GM19324 (cell line): ENCODE results near the gene AQP1.

Source experiments
- ATAC-seq: cut with Tn5 transposase; IDR thresholded peaks from one replicate; pipeline ENCODE4 v1.9.1; 2021; ENCODE audit warnings: mild to moderate bottlenecking, moderate library complexity; ENCODE audit not compliant: unreplicated experiment, low FRiP score

Gene AQP1

GRCh38 chr7:30881448-30881847, 30.2 kb upstream of the AQP1 start:
- no peak for ATAC-seq

- ATAC-seq: no peak
Measured at GRCh38 chr7:30884881-30885280, 26.8 kb upstream of the AQP1 start.

DNA sequence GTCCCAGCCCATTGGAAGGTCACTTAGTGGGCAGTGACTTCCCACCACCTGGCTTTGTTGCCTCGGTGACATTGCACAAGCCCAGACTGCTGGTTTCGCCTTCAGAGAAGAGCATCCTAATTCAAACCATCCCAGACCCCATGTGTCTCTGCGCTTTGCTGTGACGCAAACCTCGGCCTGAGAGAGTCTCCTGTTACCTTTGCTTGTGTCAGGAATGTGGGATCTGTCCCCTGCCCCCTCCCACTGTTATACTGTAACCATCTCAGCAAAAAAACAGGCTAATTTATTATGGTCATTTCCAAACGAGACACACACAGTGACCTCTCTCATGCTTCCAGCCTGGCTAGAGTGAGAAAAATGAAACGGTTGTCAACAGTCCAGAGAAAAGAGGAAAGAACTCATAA, 25.0 kb upstream of the AQP1 start:
- ATAC-seq: no peak

DNA sequence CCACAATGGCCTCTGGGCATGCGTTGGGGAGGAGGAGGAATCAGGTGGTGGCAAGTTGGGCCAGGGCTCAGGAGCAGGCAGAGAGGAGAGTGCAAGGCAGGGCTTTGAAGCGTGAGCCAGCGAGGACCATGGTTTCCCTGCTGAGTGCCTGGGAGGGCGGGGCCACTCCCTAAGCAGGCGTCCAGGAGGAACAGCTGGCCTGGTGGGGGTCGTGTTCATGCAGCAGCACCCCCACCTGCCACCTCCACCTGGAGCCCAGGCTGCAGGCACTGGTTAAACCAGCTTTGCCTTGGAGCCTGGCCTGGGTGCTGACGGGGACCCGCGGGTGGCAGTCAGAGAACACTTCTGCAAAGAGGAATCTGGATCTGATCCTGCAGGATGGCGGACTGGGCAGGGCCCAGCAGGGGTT, 24.2 kb upstream of the AQP1 start:
- no peak for ATAC-seq

- no peak for ATAC-seq
Measured at GRCh38 chr7:30888747-30889146, 22.9 kb upstream of the AQP1 start.

DNA sequence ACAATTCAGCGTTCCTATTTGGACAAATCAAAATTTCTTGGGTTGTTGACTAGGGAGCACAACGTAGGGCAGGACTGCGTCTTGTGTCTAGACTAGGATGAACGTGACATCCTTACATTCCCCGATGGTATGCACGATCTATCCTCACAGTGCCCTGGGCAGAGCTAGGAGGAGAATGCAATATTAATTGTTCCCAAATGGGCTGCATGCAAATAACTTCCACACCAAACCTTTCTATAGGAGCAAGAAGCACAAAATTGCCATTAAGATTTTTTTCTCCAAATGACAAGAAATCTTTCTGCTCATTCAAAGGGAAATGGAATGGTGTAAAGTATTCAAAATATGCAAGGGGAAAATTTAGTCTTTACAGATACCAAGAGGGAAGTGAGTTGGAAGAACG, 21.4 kb upstream of the AQP1 start:
- no peak for ATAC-seq

- no peak for ATAC-seq
Measured at GRCh38 chr7:30893357-30893756, 18.3 kb upstream of the AQP1 start.

DNA sequence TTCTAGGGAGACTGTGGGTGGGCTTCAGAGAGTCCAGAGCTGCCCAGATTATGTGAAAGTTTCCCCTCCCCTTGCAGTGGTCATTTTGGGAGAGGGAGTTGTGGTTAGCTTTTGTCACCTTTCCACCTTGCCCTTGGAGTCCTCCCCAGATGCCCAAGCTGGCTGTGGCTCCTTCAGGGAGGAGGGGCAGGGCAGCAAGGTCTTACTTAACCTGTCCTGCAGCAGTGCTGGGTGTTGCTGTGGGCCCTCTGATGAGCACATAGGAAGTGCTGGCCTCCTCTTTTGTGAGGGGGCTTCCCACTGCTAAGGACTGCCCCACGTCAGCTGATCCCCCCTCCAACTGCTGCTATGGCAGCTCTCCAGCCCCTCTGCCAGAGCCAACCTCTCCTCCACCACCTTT, 17.6 kb upstream of the AQP1 start:
- ATAC-seq: no peak

DNA sequence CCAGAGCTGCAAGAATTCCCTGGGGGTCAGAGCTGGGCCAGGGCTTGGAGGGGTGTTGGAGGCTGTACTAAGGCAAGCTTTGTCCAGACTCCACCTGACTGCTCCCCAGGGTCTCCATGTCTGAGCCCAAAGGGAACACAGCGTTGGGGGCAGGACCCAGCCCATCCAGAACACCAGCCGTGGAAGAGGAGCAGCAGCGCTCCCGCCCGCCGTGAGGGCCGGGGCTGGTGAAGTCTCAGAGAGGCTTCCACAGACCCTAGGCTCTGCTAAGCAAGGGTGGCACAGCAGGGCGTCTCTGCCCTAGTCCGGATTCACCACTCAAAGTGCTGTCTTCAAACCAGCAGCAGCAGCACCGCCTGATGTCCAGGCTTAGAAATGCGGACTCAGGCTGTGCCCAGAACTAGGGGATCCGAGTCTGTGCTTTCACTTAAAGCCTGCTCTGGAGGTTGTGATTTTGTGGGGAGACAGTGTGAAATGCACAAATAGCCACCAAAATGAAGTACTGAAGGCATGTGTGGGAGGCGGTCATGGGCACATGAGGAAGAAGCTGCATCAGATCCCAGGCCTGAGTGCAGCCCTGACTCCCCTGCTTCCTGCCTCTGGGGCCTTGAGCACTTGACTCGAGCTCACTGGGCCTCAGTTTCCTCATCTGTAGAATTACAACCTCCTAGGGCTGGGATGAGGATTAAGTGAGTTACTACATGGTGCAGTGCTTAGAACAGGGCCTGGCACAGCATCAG, 16.6 kb upstream of the AQP1 start:
- ATAC-seq: no peak

GRCh38 chr7:30896036-30896435, 15.6 kb upstream of the AQP1 start:
- no peak for ATAC-seq

DNA sequence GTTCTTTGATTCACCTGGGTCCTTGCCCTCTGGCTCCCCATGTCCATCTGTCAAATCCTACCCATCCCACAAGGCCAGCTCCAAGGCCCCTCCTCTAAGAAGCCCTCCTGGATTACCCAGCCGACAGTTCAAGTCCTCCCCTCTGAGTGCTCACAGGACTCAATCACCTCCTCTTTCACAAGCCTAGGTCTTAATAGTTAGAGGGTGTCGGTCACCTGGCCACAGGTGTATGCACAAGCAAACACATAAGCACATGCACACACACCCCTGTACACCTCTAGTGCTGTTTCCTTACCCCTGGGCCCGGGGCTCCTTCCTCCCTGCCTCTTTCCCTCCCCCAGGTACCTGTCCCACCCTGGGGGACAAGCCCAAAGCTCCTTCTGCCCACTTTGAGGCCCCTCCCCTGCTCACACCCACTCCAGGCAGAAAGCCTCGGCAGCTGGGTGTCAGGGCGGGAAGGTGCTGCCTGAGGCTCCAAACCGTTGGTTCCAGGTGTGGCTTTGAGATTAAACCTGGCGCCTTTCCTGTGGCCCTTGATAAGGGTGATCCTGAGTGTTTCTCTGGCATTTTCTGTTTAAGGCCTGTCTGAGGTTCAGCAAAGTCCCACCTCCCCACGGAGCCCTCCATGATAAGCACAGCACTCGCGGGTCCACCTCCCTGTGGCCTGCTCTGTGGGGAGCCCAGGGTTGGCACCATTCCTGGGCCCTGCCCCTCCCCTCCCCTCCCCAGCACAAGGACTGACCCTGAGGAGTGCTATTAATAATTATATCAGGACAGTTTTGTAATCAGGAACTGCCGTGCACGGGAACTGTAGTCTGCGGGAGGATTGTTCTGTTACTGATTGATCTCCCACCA, 14.6 kb upstream of the AQP1 start:
- ATAC-seq: no peak

DNA sequence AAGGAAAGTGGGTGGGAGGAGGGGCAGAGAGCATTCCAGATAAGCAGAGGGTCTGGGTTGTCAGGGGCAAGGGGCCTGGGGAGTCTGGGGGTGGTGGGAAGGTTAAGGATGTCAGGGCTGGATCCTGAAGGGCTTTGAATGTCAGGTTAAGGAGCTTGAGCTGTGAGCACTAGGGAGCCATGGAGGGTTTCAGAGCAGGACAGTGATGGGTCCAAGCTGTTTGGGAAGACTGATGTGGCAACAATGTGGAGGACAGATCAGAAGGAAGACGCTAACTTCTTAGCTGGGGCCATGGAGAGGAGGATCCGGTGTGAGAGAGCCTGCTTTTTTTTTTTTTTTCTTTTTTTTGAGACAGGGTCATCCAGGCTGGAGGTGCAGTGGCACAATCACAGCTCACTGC, 13.9 kb upstream of the AQP1 start:
- no peak for ATAC-seq

GRCh38 chr7:30898411-30898810, 13.2 kb upstream of the AQP1 start:
- ATAC-seq: no peak

DNA sequence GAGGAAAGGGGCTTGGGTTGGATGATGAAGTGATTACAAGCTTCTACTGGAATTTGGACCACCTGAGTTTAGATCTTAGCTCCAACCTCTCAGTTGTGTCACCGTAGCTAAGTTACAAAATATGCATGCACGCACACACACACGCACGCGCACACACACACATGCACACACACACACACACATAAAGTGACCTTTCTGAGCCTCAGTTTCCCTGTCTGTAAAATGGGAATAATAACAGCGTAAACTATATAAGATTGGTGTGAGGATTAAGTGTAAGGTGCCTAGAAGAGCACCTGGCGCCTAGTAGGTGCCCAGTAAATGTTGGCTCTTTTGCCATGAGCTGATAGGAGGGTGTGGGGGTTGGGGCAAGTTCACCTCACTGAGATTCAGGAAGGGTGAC, 12.6 kb upstream of the AQP1 start:
- no peak for ATAC-seq

DNA sequence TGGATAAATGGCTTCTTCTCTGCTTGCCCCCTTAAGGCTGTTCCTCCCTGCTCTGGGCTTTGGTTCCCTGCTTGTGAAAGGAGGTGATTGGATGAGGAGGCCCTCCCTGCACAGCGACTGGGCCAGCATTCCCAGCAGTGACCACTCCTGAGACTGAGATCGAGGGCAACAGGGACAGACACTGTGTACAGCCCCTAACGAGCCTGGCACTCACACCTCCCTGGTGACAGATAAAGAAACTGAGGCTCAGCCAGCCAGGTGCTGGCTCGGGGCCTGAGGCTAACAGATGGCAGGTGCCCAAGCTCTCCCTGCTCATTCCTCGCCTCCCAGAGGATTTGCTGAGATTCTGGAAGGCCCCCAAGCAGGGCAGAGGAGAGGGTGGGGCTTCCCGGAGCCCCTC, 12.0 kb upstream of the AQP1 start:
- no peak for ATAC-seq

DNA sequence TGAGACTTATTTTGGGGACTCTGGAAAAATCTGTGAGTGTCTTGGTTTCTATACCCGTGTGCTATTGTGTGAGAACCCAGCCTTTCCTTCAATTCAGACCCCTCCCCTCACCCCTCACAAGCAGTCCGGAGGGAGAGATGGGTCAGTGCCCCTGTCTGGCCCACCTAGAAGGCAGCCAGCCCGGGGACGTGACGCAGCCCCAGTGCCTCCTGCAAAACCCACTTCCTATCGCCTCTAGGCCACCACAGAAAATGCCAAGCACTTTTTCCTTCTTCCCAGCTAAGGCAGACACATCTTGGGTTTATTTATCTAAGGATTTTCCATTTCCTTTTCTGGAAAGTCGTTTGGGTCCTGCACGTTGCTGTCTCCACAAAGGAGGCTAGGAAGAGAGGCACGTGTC, 11.6 kb upstream of the AQP1 start:
- no peak for ATAC-seq

DNA sequence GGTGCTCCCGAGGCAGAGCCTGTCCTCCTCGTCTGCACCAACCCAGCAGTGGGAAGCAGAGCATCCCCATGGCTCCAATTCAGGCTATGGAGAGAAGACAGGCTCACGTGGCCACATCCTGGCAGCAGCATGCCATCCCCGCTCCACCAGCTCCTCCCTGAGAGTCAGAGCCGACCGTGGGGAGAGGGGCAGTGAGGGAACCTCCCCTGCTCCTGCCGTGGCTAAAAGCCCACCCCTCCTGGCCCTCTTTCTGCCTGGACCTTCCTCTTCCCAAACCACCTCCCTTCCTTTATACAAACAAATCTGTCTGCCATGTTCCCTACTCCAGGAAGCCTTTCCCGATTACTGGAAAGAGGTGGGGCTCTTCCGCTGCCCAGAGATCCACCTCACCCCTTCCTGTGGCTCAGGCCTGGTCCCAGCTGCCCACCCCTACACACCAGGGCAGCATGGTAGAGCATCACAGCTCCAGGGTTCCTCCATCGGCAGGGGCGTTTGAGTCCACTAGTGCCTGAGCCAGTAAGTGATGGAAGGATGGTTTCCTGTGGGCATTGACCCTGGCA, 10.8 kb upstream of the AQP1 start:
- no peak for ATAC-seq

GRCh38 chr7:30901856-30902255, 9.8 kb upstream of the AQP1 start:
- ATAC-seq: no peak

DNA sequence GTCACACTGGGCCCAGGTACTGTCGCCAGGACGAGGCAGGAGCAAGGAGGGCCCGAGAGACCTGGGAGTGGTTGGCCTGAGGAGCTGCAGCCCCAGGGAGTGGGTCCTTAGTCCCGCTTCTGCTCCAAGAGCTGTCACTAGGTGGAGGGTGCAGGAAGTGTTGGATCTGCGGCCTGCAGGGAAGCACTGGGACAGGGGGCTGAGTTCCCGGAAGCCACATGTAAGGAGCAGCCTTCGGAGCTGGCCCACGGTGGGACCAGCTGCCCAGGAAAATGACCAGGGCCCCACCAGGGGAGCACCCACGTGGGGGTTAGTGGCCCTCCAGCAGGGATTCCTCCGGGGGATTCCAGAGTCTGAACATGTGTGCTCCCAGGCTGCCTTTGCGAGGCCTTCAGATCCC, 9.2 kb upstream of the AQP1 start:
- no peak for ATAC-seq

DNA sequence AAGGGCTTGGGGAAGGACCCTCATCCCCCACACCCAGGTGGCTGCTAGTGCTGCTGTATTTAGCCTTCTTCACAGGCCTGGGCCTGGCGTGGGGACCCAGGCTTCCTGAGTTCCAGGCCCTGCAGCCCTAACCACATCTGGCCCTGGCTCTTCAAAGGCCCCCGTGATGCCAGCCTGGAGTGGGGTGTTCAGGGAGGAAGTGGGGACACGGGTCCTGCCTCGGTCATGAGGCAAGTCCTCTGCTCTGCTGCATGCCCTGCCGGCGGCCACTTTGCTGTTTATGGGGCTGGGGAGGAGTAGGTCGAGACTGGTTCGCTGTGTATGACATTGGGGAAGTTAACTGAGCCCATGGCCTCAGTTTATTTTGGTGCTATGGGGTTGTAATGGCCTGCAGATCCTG, 8.5 kb upstream of the AQP1 start:
- ATAC-seq: no peak

- ATAC-seq: no peak
Measured at GRCh38 chr7:30904561-30904960, 7.1 kb upstream of the AQP1 start.
